ENCODE results near the gene GHRHR.

Gene GHRHR

DNA sequence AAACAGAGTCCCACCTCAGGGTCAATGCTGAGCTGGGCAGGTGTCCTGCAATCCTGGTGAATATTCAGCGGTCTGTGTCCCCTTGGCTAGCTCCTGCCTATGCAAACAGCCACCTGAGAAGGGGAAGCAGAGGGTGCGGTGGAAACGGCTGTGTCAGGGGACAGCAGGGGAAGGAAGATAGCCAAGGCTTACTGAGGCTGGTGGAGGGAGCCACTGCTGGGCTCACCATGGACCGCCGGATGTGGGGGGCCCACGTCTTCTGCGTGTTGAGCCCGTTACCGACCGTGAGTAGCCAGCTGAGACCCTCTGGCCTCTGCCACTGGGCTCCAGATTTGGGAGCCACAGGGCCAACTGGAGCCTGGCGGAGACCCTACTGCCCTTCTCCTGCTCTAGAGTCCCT is at the start of gene GHRHR:
Gene GHRHR (plus strand): TSS at position 112 of the 400 bp plus-strand sequence. CDS start 116 bp downstream, at position 228.
- H3K27ac ChIP-seq (ENCODE audit: low read depth, low read length) = no peak within 1 kb of the TSS
- peaks cover 53% of the 10 kb centered on the region for H3K27me3 ChIP-seq (ENCODE audit: insufficient read depth, low read length)
- no peaks in the 10 kb centered on the region for H3K79me2 ChIP-seq (ENCODE audit: control insufficient read depth, insufficient read depth, low read length, unreplicated experiment)
- no peak within 1 kb of the TSS for H3K4me3 ChIP-seq (ENCODE audit: low read depth, low read length)
- H3K36me3 ChIP-seq (ENCODE audit: insufficient read depth, low read length) = no peaks in the 10 kb centered on the region
- H3K4me1 ChIP-seq (ENCODE audit: control insufficient read depth, insufficient read depth, low read length, unreplicated experiment) = no peaks in the 10 kb centered on the region
- no peak within 1 kb of the TSS for H2AFZ ChIP-seq (ENCODE audit: low read length, unreplicated experiment)

DNA sequence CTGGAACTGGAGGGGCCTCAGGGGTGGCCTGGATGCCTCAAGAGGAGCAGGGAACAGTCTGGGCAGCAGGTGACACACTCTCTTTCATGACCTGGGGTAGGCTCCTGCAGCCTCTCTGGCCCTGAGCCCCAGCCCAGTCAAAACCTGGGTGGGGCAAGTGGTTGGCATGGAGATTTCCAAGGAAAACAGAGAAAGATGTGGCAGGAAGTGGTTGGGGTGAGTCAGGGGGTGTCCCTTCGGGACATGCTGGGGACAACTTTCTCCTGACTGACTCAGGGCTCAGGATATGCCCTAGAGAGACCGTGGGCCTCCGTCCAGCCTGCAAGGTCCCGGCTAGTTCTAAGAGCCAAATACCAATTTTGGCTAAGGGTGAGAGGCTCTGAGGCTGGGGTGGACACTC is 49.2 kb upstream of the GHRHR start:
- H2AFZ ChIP-seq (ENCODE audit: low read length, unreplicated experiment) = no peak overlapping the region
- no peaks in the 10 kb centered on the region for H3K79me2 ChIP-seq (ENCODE audit: control insufficient read depth, insufficient read depth, low read length, unreplicated experiment)
- no peak overlapping the region for H3K4me3 ChIP-seq (ENCODE audit: low read depth, low read length)
- H3K36me3 ChIP-seq (ENCODE audit: insufficient read depth, low read length) = no peaks in the 10 kb centered on the region
- no peaks in the 10 kb centered on the region for H3K27me3 ChIP-seq (ENCODE audit: insufficient read depth, low read length)
- peaks cover 26% of the 10 kb centered on the region for H3K4me1 ChIP-seq (ENCODE audit: control insufficient read depth, insufficient read depth, low read length, unreplicated experiment)
- peak overlapping the region; percentile 77 for H3K27ac ChIP-seq (ENCODE audit: low read depth, low read length)

DNA sequence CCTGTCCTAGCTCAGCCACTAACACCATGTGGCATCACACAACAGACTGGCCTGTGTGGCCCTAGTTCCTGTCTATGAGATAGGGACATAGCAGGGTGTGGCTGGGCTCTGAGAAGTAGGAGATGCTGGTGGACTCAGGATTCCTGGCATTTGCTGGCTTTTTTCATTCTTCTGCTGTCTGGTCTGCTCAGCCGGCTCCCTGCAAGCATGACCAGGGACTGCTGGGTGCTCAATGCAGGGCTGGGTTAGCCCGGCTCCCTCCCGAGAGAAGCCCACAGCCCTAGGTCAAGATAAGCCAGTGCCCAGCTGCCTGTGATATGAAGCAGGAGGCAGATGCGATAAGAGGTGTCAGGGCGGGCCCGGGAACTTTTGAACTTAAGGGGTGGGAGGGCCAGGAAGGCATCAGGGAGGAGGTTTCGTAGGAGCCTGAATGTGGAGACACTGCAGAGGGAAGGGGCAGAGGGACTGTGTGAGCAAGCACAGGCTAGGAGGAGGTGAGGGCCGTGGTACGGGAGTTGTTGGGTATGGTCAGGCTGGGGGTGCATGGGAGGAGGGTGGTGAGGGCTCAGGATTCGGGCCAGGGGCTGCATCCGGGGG is 48.6 kb upstream of the GHRHR start:
- H3K27me3 ChIP-seq (ENCODE audit: insufficient read depth, low read length) = no peaks in the 10 kb centered on the region
- no peak overlapping the region for H3K4me3 ChIP-seq (ENCODE audit: low read depth, low read length)
- H3K27ac ChIP-seq (ENCODE audit: low read depth, low read length) = peak overlapping the region; percentile 77
- no peaks in the 10 kb centered on the region for H3K36me3 ChIP-seq (ENCODE audit: insufficient read depth, low read length)
- H3K79me2 ChIP-seq (ENCODE audit: control insufficient read depth, insufficient read depth, low read length, unreplicated experiment) = no peaks in the 10 kb centered on the region
- peaks cover 27% of the 10 kb centered on the region for H3K4me1 ChIP-seq (ENCODE audit: control insufficient read depth, insufficient read depth, low read length, unreplicated experiment)
- no peak overlapping the region for H2AFZ ChIP-seq (ENCODE audit: low read length, unreplicated experiment)

DNA sequence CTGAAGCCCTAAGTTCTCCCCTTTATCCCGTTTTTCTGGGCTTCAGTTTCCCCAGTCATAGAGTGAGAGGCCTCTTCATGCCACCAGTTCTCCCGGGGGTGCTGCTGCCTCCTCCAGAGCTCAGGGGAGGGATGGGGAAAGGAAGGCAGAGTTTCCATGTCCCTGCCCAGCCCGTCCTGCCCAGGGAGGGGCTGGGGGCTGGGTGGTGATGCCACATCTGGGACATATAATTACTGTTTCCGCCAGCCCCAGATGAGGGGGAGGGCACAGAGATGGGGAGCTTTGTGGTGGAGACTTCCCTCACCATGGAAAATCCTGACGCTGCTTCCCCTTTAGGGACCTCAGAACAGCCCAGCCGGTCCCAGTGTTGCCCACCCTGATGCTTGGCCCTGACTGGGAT is 48.0 kb upstream of the GHRHR start:
- no peak overlapping the region for H3K27ac ChIP-seq (ENCODE audit: low read depth, low read length)
- no peak overlapping the region for H2AFZ ChIP-seq (ENCODE audit: low read length, unreplicated experiment)
- H3K4me3 ChIP-seq (ENCODE audit: low read depth, low read length) = no peak overlapping the region

DNA sequence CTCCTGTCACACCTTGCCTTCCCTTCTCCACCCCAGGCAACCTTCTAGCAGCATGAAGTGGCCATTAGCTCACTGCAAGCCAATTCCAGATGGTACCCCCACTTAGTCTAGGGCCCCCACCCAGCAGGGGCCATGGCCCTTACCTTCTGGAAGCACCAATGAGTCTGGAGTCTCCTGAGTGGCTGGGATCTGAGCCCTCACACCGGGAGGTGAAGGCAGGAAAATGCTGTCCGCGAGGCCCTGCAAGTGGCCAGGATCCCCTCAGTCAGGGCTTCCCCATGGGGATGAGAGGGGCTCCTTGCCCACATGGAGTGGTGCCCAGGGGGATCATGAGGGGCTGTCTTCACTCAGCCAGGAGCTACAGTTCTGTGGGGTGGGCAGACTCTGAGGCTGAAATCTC is 47.5 kb upstream of the GHRHR start:
- no peak overlapping the region for H3K27ac ChIP-seq (ENCODE audit: low read depth, low read length)
- H2AFZ ChIP-seq (ENCODE audit: low read length, unreplicated experiment) = no peak overlapping the region
- no peak overlapping the region for H3K4me3 ChIP-seq (ENCODE audit: low read depth, low read length)
- H3K79me2 ChIP-seq (ENCODE audit: control insufficient read depth, insufficient read depth, low read length, unreplicated experiment) = no peaks in the 10 kb centered on the region
- H3K36me3 ChIP-seq (ENCODE audit: insufficient read depth, low read length) = no peaks in the 10 kb centered on the region
- H3K4me1 ChIP-seq (ENCODE audit: control insufficient read depth, insufficient read depth, low read length, unreplicated experiment) = peaks cover 39% of the 10 kb centered on the region
- H3K27me3 ChIP-seq (ENCODE audit: insufficient read depth, low read length) = no peaks in the 10 kb centered on the region

More for the DNA sequence above, 48.0 kb upstream of the GHRHR start:
- Histone ChIP-seq H3K79me2 (ENCODE audit: control insufficient read depth, insufficient read depth, low read length, unreplicated experiment) (no peaks in the 10 kb centered on the region), H3K36me3 (ENCODE audit: insufficient read depth, low read length) (no peaks in the 10 kb centered on the region), H3K4me1 (ENCODE audit: control insufficient read depth, insufficient read depth, low read length, unreplicated experiment) (peaks cover 34% of the 10 kb centered on the region), H3K27me3 (ENCODE audit: insufficient read depth, low read length) (no peaks in the 10 kb centered on the region)

- Histone ChIP-seq H2AFZ (ENCODE audit: low read length, unreplicated experiment) (no peak overlapping the region), H3K79me2 (ENCODE audit: control insufficient read depth, insufficient read depth, low read length, unreplicated experiment) (no peaks in the 10 kb centered on the region), H3K27me3 (ENCODE audit: insufficient read depth, low read length) (no peaks in the 10 kb centered on the region), H3K36me3 (ENCODE audit: insufficient read depth, low read length) (no peaks in the 10 kb centered on the region), H3K27ac (ENCODE audit: low read depth, low read length) (no peak overlapping the region), H3K4me3 (ENCODE audit: low read depth, low read length) (no peak overlapping the region), H3K4me1 (ENCODE audit: control insufficient read depth, insufficient read depth, low read length, unreplicated experiment) (peaks cover 44% of the 10 kb centered on the region)
Observed at GRCh38 chr7:30916767-30917166, 47.0 kb upstream of the GHRHR start.

- no peak overlapping the region for H3K27ac ChIP-seq (ENCODE audit: low read depth, low read length)
- H3K36me3 ChIP-seq (ENCODE audit: insufficient read depth, low read length) = no peaks in the 10 kb centered on the region
- H3K4me1 ChIP-seq (ENCODE audit: control insufficient read depth, insufficient read depth, low read length, unreplicated experiment) = peaks cover 46% of the 10 kb centered on the region
- H3K79me2 ChIP-seq (ENCODE audit: control insufficient read depth, insufficient read depth, low read length, unreplicated experiment) = no peaks in the 10 kb centered on the region
- no peak overlapping the region for H2AFZ ChIP-seq (ENCODE audit: low read length, unreplicated experiment)
- H3K27me3 ChIP-seq (ENCODE audit: insufficient read depth, low read length) = no peaks in the 10 kb centered on the region
- no peak overlapping the region for H3K4me3 ChIP-seq (ENCODE audit: low read depth, low read length)
Observed at GRCh38 chr7:30917216-30917893, 46.4 kb upstream of the GHRHR start.

DNA sequence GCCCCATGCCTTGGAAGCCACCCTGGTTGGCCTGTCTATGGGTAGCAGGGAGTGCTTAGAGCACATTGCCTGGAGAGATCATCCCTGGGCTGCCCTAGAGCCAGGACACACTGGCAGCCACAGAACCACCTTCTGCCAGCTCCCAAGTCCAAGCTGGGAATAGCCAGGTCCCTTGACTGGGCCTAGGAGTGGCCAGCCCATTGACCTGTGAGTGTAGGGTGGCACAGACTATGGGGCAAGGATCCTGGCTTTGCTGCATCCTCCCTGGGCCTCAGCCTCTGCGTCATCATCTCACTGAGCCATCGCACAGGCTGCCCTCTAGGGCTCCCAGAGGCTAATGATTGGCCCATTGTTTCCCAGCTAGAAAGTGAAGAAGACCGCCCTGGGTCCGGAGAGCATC is 45.1 kb upstream of the GHRHR start:
- H3K79me2 ChIP-seq (ENCODE audit: control insufficient read depth, insufficient read depth, low read length, unreplicated experiment) = no peaks in the 10 kb centered on the region
- peaks cover 45% of the 10 kb centered on the region for H3K4me1 ChIP-seq (ENCODE audit: control insufficient read depth, insufficient read depth, low read length, unreplicated experiment)
- H3K27me3 ChIP-seq (ENCODE audit: insufficient read depth, low read length) = no peaks in the 10 kb centered on the region

DNA sequence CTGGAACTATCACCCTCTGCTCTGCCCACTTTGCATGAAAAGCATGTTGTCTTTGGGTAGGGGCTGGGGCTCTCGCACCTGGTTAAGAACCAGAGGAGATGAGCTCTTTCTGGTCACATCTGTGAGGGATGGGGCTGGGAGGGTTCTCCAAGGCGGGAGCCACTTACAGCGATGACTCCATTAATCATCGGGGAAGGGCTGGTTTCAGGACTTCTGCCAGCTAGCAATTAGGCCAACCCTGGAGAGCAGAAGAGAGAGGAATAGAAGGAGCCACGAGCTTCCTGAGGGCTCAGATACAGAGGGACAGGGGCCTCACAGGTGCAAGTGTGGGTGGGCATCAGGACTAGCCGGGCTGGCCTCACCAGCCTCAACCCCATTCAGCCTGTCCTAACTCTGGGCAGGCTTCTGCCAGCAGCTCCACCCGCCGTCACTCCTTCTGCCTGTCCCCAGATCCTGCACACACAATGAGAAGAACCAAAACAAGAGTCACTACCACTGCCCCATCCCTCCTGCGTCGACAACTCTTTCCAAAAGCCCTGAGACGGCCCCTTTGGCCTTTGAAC is 43.7 kb upstream of the GHRHR start:
- Histone ChIP-seq H2AFZ (ENCODE audit: low read length, unreplicated experiment) (no peak overlapping the region), H3K79me2 (ENCODE audit: control insufficient read depth, insufficient read depth, low read length, unreplicated experiment) (no peaks in the 10 kb centered on the region), H3K4me3 (ENCODE audit: low read depth, low read length) (no peak overlapping the region), H3K4me1 (ENCODE audit: control insufficient read depth, insufficient read depth, low read length, unreplicated experiment) (peaks cover 30% of the 10 kb centered on the region), H3K27me3 (ENCODE audit: insufficient read depth, low read length) (no peaks in the 10 kb centered on the region), H3K36me3 (ENCODE audit: insufficient read depth, low read length) (no peaks in the 10 kb centered on the region), H3K27ac (ENCODE audit: low read depth, low read length) (no peak overlapping the region)

More for the DNA sequence above, 45.1 kb upstream of the GHRHR start:
- Histone ChIP-seq H2AFZ (ENCODE audit: low read length, unreplicated experiment) (no peak overlapping the region), H3K36me3 (ENCODE audit: insufficient read depth, low read length) (no peaks in the 10 kb centered on the region), H3K27ac (ENCODE audit: low read depth, low read length) (no peak overlapping the region), H3K4me3 (ENCODE audit: low read depth, low read length) (no peak overlapping the region)

DNA sequence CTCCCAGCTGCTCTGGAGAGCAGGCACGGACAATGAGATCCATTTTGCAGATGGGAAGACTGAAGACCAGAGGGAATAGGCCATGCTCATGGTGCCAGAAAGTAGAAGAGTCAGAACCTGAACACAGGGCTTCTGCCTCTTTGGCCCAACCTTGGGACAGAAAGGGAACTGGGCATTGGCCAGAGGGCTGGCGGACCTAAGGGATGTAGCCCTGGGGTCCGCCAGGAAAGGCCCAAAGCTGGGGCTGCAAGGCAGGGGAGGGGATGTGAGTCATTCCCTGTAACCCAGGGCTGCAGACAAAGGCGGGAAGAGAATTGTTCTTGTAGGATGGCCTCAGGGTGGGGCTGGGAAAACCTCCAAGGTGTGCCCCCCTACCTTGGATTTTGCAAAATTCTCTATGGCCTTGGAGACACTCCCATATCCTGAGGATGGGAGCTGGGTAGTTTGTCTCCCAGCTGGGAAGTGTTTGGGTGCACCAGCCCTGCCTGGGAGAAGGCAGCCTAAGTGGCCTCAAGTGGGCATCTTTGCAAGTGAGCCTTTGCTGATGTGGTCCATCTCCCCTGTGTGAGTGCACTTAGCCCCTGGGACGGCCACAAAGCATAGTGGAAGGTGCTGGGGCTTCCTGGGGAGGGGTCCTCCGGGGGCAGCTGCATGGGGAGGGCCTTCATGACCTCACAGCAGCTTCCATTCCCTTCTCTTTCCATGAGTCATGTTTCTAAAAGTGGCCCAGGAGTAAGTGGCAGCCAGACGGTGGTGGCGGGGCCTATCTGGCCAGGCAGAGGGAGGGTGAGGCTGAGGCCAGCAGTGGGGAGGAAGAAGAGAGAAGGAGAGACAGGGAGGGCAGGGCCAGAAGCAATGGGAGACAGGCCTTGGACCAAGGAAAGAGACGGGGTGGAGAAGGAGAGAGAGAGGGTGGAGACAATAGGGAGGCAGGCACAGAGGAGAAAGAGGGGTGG is 42.9 kb upstream of the GHRHR start:
- Histone ChIP-seq H3K27ac (ENCODE audit: low read depth, low read length) (peak overlapping the region; percentile 16; the same call in 1 of the 2 replicates), H3K4me1 (ENCODE audit: control insufficient read depth, insufficient read depth, low read length, unreplicated experiment) (peaks cover 23% of the 10 kb centered on the region), H3K4me3 (ENCODE audit: low read depth, low read length) (no peak overlapping the region), H2AFZ (ENCODE audit: low read length, unreplicated experiment) (no peak overlapping the region), H3K79me2 (ENCODE audit: control insufficient read depth, insufficient read depth, low read length, unreplicated experiment) (no peaks in the 10 kb centered on the region), H3K27me3 (ENCODE audit: insufficient read depth, low read length) (no peaks in the 10 kb centered on the region), H3K36me3 (ENCODE audit: insufficient read depth, low read length) (no peaks in the 10 kb centered on the region)

Measured in ACC112 (cell line).